IMR-90 (cell line): ENCODE results near the gene GPRASP2. TPM values are rescaled to one million over a fixed set of nuclear protein-coding genes. Genes with fewer than 3 reads are reported as not detected.

ENCODE experiments used
- ATAC-seq: fragments of 200-7000 bp; cut with Tn5 transposase; 2 replicates; pipeline ENCODE4 v1.9.1; 2020; ENCODE audit warnings: low read depth, mild to moderate bottlenecking, moderate library complexity
- BruUV-seq: library from RNA; stranded (reverse); fragments of 400-500 nt; replicated peaks from 2 replicates; lab custom pipeline; 2021; lab: Mats Ljungman, UMichigan
- CTCF ChIA-PET: fragments of 300-600 bp; formaldehyde crosslinking; extraction: SDS; loops from one replicate; lab custom pipeline; 2021; ENCODE audit warnings: antibody characterized with exemption; lab: Yijun Ruan, JAX
- POLR2A ChIA-PET: fragments of 300-600 bp; sonication (Branson Sonifier 250); formaldehyde crosslinking; loops from one replicate; lab custom pipeline; 2022; ENCODE audit warnings: antibody characterized with exemption; ENCODE audit not compliant: unreplicated experiment; lab: Charles Lee
- DNase-seq: peaks from one replicate; pipeline ENCODE4 v3.0.0; 2013
- H2AFZ ChIP-seq: replicated peaks from 2 replicates; pipeline ENCODE3; 2013; ENCODE audit warnings: low read length, mild to moderate bottlenecking; ENCODE audit not compliant: poor library complexity
- H2AK5ac ChIP-seq: 2 replicates; pipeline ENCODE4 v1.6.1; 2013; ENCODE audit warnings: low read depth, low read length, inconsistent platforms
- H2AK9ac ChIP-seq: replicated peaks from 2 replicates; pipeline ENCODE3; 2013; ENCODE audit warnings: mild to moderate bottlenecking, low read depth, low read length, moderate library complexity; ENCODE audit not compliant: poor library complexity
- H2BK120ac ChIP-seq: 2 replicates; pipeline ENCODE4 v1.6.1; 2013; ENCODE audit warnings: low read depth, low read length, inconsistent platforms
- H2BK15ac ChIP-seq: 3 replicates; pipeline ENCODE4 v1.6.1; 2013; ENCODE audit warnings: low read depth, low read length, inconsistent platforms
- H2BK20ac ChIP-seq: 2 replicates; pipeline ENCODE4 v1.6.1; 2013; ENCODE audit warnings: low read depth, mild to moderate bottlenecking, inconsistent platforms, low read length, moderate library complexity
- H2BK5ac ChIP-seq: 2 replicates; pipeline ENCODE4 v1.6.1; 2013; ENCODE audit warnings: mild to moderate bottlenecking, low read depth, low read length, inconsistent platforms; ENCODE audit not compliant: poor library complexity, severe bottlenecking
- H3K14ac ChIP-seq: replicated peaks from 2 replicates; pipeline ENCODE4 v1.6.1; 2013; ENCODE audit warnings: low read depth, low read length, inconsistent platforms
- H3K18ac ChIP-seq: 2 replicates; pipeline ENCODE4 v1.6.1; 2013; ENCODE audit warnings: low read depth, low read length, control low read depth
- H3K23ac ChIP-seq: 2 replicates; pipeline ENCODE4 v1.6.1; 2013; ENCODE audit warnings: low read depth, low read length, inconsistent platforms
- H3K27ac ChIP-seq: 2 replicates; pipeline ENCODE4 v1.5.1; 2013; ENCODE audit warnings: mild to moderate bottlenecking, control low read depth, low read length; ENCODE audit not compliant: insufficient read depth
- H3K27me3 ChIP-seq: 2 replicates; pipeline ENCODE4 v1.6.1; 2013; ENCODE audit warnings: low read length; ENCODE audit not compliant: control insufficient read depth, insufficient read depth
- H3K36me3 ChIP-seq: 2 replicates; pipeline ENCODE4 v1.6.1; 2013; ENCODE audit warnings: low read length, mixed read lengths; ENCODE audit not compliant: control insufficient read depth, insufficient read depth
- H3K4ac ChIP-seq: 2 replicates; pipeline ENCODE4 v1.6.1; 2013; ENCODE audit warnings: low read depth, low read length, inconsistent platforms
- H3K4me1 ChIP-seq: 2 replicates; pipeline ENCODE4 v1.6.1; 2013; ENCODE audit warnings: low read length, mixed read lengths; ENCODE audit not compliant: control insufficient read depth, insufficient read depth
- H3K4me2 ChIP-seq: 2 replicates; pipeline ENCODE4 v1.6.1; 2013; ENCODE audit warnings: low read depth, mild to moderate bottlenecking, control low read depth, low read length, moderate library complexity
- H3K4me3 ChIP-seq: 2 replicates; pipeline ENCODE4 v1.5.1; 2013; ENCODE audit warnings: low read depth, mild to moderate bottlenecking, control low read depth, low read length, moderate library complexity; ENCODE audit not compliant: insufficient read depth
- H3K56ac ChIP-seq: 2 replicates; pipeline ENCODE4 v1.6.1; 2013; ENCODE audit warnings: low read length, inconsistent platforms; ENCODE audit not compliant: insufficient read depth; ENCODE audit errors: extremely low read depth
- H3K79me1 ChIP-seq, 2 experiments: 2 replicates each; pipeline ENCODE4 v1.6.1; 2013; ENCODE audit warnings: low read length in 2 of 2, inconsistent platforms in 1 of 2, low read depth in 1 of 2
- H3K9ac ChIP-seq: 2 replicates; pipeline ENCODE4 v1.6.1; 2013; ENCODE audit warnings: low read depth, low read length, control low read depth
- H3K9me1 ChIP-seq: 2 replicates; pipeline ENCODE4 v1.6.1; 2013; ENCODE audit warnings: low read length, inconsistent platforms; ENCODE audit not compliant: insufficient read depth
- H3K9me3 ChIP-seq: 2 replicates; pipeline ENCODE4 v1.6.1; 2013; ENCODE audit warnings: low read length; ENCODE audit not compliant: control insufficient read depth, insufficient read depth
- H4K20me1 ChIP-seq: 2 replicates; pipeline ENCODE4 v1.6.1; 2013; ENCODE audit warnings: low read length, inconsistent platforms; ENCODE audit not compliant: insufficient read depth
- H4K5ac ChIP-seq: 2 replicates; pipeline ENCODE4 v1.6.1; 2013; ENCODE audit warnings: mild to moderate bottlenecking, low read depth, low read length, control low read depth
- H4K8ac ChIP-seq, 2 experiments: 2 replicates each; pipeline ENCODE4 v1.6.1; 2013; ENCODE audit warnings: low read depth in 2 of 2, low read length in 2 of 2, control low read depth in 1 of 2, inconsistent platforms in 1 of 2
- H4K91ac ChIP-seq: 2 replicates; pipeline ENCODE4 v1.6.1; 2013; ENCODE audit warnings: low read depth, low read length, inconsistent platforms; ENCODE audit not compliant: insufficient read depth
- CHD1 ChIP-seq: IDR thresholded peaks from 2 replicates; pipeline ENCODE4 v1.6.1; 2012; ENCODE audit warnings: low read depth, low read length, improper control_type of control experiment
- FOS ChIP-seq: fragments of 150-350 bp; IDR thresholded peaks from 2 replicates; pipeline ENCODE4 v1.6.1; 2016; ENCODE audit warnings: low read depth, low read length
- MAFK ChIP-seq: IDR thresholded peaks from 2 replicates; pipeline ENCODE4 v1.6.1; 2012; ENCODE audit warnings: low read depth, low read length, improper control_type of control experiment
- RAD21 ChIP-seq: IDR thresholded peaks from 2 replicates; pipeline ENCODE4 v1.6.1; 2012; ENCODE audit warnings: low read length, improper control_type of control experiment
- RFX5 ChIP-seq: IDR thresholded peaks from 2 replicates; pipeline ENCODE4 v1.8.0; 2012; ENCODE audit warnings: low read depth, mild to moderate bottlenecking, low read length, moderate library complexity
- WGBS, 2 experiments: methylation state at CpG; one replicate each; pipeline versions ENCODE4 v1.1.5 to v1.1.7; 2013; ENCODE audit warnings: missing lambda C conversion rate in 2 of 2; ENCODE audit not compliant: insufficient read length in 1 of 2; ENCODE audit errors: extremely low coverage in 2 of 2; 5-methylcytosine and 5-hydroxymethylcytosine counted together
- dilution Hi-C: fragments of 300-500 bp; cut with HindIII; formaldehyde crosslinking; loops from one replicate; pipeline ENCODE4 v1.14.3; 2018; ENCODE audit warnings: low sequenced_read_pairs; ENCODE audit not compliant: unreplicated experiment
- in situ Hi-C: fragments of 300-500 bp; cut with MboI; formaldehyde crosslinking; loops from 3 replicates; pipeline ENCODE4 v1.14.3; 2019; ENCODE audit warnings: low sequenced_read_pairs, inconsistent platforms, mixed read lengths
- intact Hi-C: fragments of 100-400 bp; cut with micrococcal nuclease; formaldehyde crosslinking; loops from 2 replicates; pipeline ENCODE4 v1.10.0; 2022
- polyA plus RNA-seq, 3 experiments: library from polyadenylated mRNA; depleted of rRNA; stranded (reverse); fragments of >200 nt; gene quantifications; 2 replicates each; pipeline ENCODE4 v1.2.3, GENCODE V29; 2012; ENCODE audit warnings: low replicate concordance in 1 of 3
- total RNA-seq: library from RNA; depleted of rRNA; stranded (reverse); fragments of >200 nt; gene quantifications from 2 replicates; pipeline ENCODE4 v1.2.3, GENCODE V29; 2012

Gene GPRASP2
- total and polyA plus RNA-seq, 2 of the 4 experiments (the other 2 are of a cell fraction), result 9.4 to 24.7 TPM

- Histone ChIP-seq H3K23ac (no peak overlapping the region), H3K9me1 (no peaks in the 10 kb centered on the region; the same call in 1 of the 2 replicates), H3K36me3 (no peaks in the 10 kb centered on the region), H2BK20ac (no peak overlapping the region), H3K27me3 (no peaks in the 10 kb centered on the region; the same call in 1 of the 2 replicates), H3K9ac (no peak overlapping the region), H2BK120ac (no peak overlapping the region), H3K4me2 (no peak overlapping the region), H3K4ac (no peak overlapping the region), H2AK5ac (no peak overlapping the region), H3K4me1 (no peaks in the 10 kb centered on the region), H3K14ac (no peak overlapping the region), H3K56ac (no peak overlapping the region), H3K27ac (no peak overlapping the region), H2BK15ac (no peak overlapping the region), H2BK5ac (no peak overlapping the region), H2AK9ac (no peak overlapping the region), H3K4me3 (no peak overlapping the region), H3K18ac (no peak overlapping the region), H3K79me1 (no peaks in the 10 kb centered on the region; a peak in 1 of 4 replicates), H2AFZ (no peak overlapping the region), H4K91ac (no peak overlapping the region), H4K8ac (no peak overlapping the region), H4K20me1 (no peaks in the 10 kb centered on the region), H4K5ac (no peak overlapping the region), H3K9me3 (no peaks in the 10 kb centered on the region)
- ChIA-PET CTCF (interaction anchor here (0.6 kb wide), 1 partner anchor 46 kb away, joined by 3 read pairs; no protein-coding TSS in a partner anchor), POLR2A (no interaction called here)
- ATAC-seq (no peak), DNase-seq (no peak)
- WGBS, 2 experiments, result 57% methylated on average over 1 of the region's 2 CpGs; no CpG with 5 or more reads in 1 of the 2 experiments
- in situ Hi-C loops (no loop called here), intact Hi-C loops (no loop called here), dilution Hi-C loops (no loop called here)
- TF ChIP-seq RFX5 (no peak), MAFK (no peak), CHD1 (no peak), RAD21 (no peak), FOS (no peak)
- BruUV-seq, result no TSS peak
Measured at GRCh38 chrX:102708900-102709299, 3.3 kb upstream of the GPRASP2 start.
